Astrocyte (in vitro differentiated cells and primary cell): Measurements from ENCODE around the gene CPE. TPM values are rescaled to one million over a fixed set of nuclear protein-coding genes. Genes with fewer than 3 reads are reported as not detected.

Experiments
- DNase-seq: peaks from one replicate; pipeline ENCODE4 v3.0.0-alpha.2; 2010; ENCODE audit warnings: low read depth
- FAIRE-seq: peaks from 2 replicates; lab custom pipeline; 2011; peaks lifted over from hg19 to GRCh38; lab: Jason Lieb, UNC
- H2AFZ ChIP-seq: 2 replicates; pipeline ENCODE4 v1.6.0; 2012; ENCODE audit warnings: low read depth, low read length, inconsistent platforms
- H3K27ac ChIP-seq: 2 replicates; pipeline ENCODE4 v1.5.1; 2011; ENCODE audit warnings: low read depth, low read length, inconsistent platforms
- H3K27me3 ChIP-seq: 2 replicates; pipeline ENCODE4 v1.6.0; 2011; ENCODE audit warnings: low read length, inconsistent platforms; ENCODE audit not compliant: insufficient read depth
- H3K36me3 ChIP-seq: 2 replicates; pipeline ENCODE4 v1.5.1; 2011; ENCODE audit warnings: low read length, inconsistent platforms; ENCODE audit not compliant: insufficient read depth
- H3K4me1 ChIP-seq: 2 replicates; pipeline ENCODE4 v1.5.1; 2011; ENCODE audit warnings: low read length, inconsistent platforms; ENCODE audit not compliant: insufficient read depth
- H3K4me2 ChIP-seq: 2 replicates; pipeline ENCODE4 v1.6.0; 2012; ENCODE audit warnings: low read length, inconsistent platforms
- H3K4me3 ChIP-seq: 2 replicates; pipeline ENCODE4 v1.5.1; 2011; ENCODE audit warnings: low read depth, mild to moderate bottlenecking, low read length, inconsistent platforms; ENCODE audit not compliant: insufficient read depth
- H3K79me2 ChIP-seq: 2 replicates; pipeline ENCODE4 v1.6.0; 2012; ENCODE audit warnings: mild to moderate bottlenecking, low read length, inconsistent platforms; ENCODE audit not compliant: insufficient read depth
- H3K9ac ChIP-seq: 2 replicates; pipeline ENCODE4 v1.6.0; 2012; ENCODE audit warnings: mild to moderate bottlenecking, low read length, inconsistent platforms
- H3K9me3 ChIP-seq: 2 replicates; pipeline ENCODE4 v1.5.1; 2012; ENCODE audit warnings: low read depth, mild to moderate bottlenecking, low read length, inconsistent platforms; ENCODE audit not compliant: insufficient read depth
- H4K20me1 ChIP-seq: 2 replicates; pipeline ENCODE4 v1.6.0; 2012; ENCODE audit warnings: low read length, inconsistent platforms; ENCODE audit not compliant: insufficient read depth
- H3K27ac Mint-ChIP-seq: one replicate; pipeline ENCODE4 v1.8.0; 2021; ENCODE audit warnings: mild to moderate bottlenecking, mixed read lengths; ENCODE audit not compliant: unreplicated experiment
- H3K27me3 Mint-ChIP-seq: one replicate; pipeline ENCODE4 v1.8.0; 2021; ENCODE audit warnings: low read depth, mixed read lengths; ENCODE audit not compliant: unreplicated experiment
- H3K36me3 Mint-ChIP-seq: one replicate; pipeline ENCODE4 v1.8.0; 2021; ENCODE audit warnings: low read depth, mixed read lengths; ENCODE audit not compliant: unreplicated experiment
- H3K4me1 Mint-ChIP-seq: one replicate; pipeline ENCODE4 v1.8.0; 2021; ENCODE audit warnings: low read depth, mixed read lengths; ENCODE audit not compliant: unreplicated experiment
- H3K4me3 Mint-ChIP-seq: one replicate; pipeline ENCODE4 v1.8.0; 2021; ENCODE audit warnings: mild to moderate bottlenecking, moderate library complexity, mixed read lengths; ENCODE audit not compliant: unreplicated experiment
- H3K9me3 Mint-ChIP-seq: one replicate; pipeline ENCODE4 v1.8.0; 2021; ENCODE audit warnings: mild to moderate bottlenecking, mixed read lengths; ENCODE audit not compliant: unreplicated experiment
- EZH2 ChIP-seq: IDR thresholded peaks from 2 replicates; pipeline ENCODE4 v1.6.1; 2012; ENCODE audit warnings: mild to moderate bottlenecking, low read length, inconsistent platforms; ENCODE audit not compliant: insufficient read depth
- total RNA-seq: library from RNA; stranded (reverse); gene quantifications from 2 replicates; pipeline ENCODE4 v1.2.1, GENCODE V29; 2021
- TF ChIP-seq, protein P1 (sequence below): IDR thresholded peaks from 2 replicates; pipeline ENCODE4 v1.5.1; 2011; ENCODE audit warnings: low read depth, mild to moderate bottlenecking, inconsistent platforms, low read length, moderate library complexity; ENCODE audit not compliant: insufficient read depth

The CPE gene
- total RNA-seq, 1 donor from 2014 or later, result 380 TPM

- H3K27ac ChIP-seq, result no peak overlapping the region
- no peak for FAIRE-seq
- H3K9me3 ChIP-seq, result peaks cover 3% of the 10 kb centered on the region
- Mint-ChIP-seq H3K4me3 (no peak overlapping the region), H3K27ac (peak overlapping the region; percentile 84), H3K9me3 (peaks cover 27% of the 10 kb centered on the region), H3K36me3 (peaks cover 31% of the 10 kb centered on the region), H3K4me1 (peaks cover 29% of the 10 kb centered on the region), H3K27me3 (no peaks in the 10 kb centered on the region)
- no peak overlapping the region for H3K4me2 ChIP-seq
- no peak overlapping the region for H3K4me3 ChIP-seq
- H2AFZ ChIP-seq, result no peak overlapping the region
- H4K20me1 ChIP-seq, result no peaks in the 10 kb centered on the region
- no peaks in the 10 kb centered on the region for H3K36me3 ChIP-seq
- no peaks in the 10 kb centered on the region for H3K79me2 ChIP-seq
- no peaks in the 10 kb centered on the region for H3K27me3 ChIP-seq
- TF ChIP-seq, protein P1, sequence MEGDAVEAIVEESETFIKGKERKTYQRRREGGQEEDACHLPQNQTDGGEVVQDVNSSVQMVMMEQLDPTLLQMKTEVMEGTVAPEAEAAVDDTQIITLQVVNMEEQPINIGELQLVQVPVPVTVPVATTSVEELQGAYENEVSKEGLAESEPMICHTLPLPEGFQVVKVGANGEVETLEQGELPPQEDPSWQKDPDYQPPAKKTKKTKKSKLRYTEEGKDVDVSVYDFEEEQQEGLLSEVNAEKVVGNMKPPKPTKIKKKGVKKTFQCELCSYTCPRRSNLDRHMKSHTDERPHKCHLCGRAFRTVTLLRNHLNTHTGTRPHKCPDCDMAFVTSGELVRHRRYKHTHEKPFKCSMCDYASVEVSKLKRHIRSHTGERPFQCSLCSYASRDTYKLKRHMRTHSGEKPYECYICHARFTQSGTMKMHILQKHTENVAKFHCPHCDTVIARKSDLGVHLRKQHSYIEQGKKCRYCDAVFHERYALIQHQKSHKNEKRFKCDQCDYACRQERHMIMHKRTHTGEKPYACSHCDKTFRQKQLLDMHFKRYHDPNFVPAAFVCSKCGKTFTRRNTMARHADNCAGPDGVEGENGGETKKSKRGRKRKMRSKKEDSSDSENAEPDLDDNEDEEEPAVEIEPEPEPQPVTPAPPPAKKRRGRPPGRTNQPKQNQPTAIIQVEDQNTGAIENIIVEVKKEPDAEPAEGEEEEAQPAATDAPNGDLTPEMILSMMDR, result no peak
- TF ChIP-seq EZH2, result no peak
- no peak for DNase-seq
- H3K9ac ChIP-seq, result no peak overlapping the region
- H3K4me1 ChIP-seq, result peaks cover 10% of the 10 kb centered on the region
Measured at GRCh38 chr4:165474784-165475705, 96.2 kb downstream of the CPE start.

GRCh38 chr4:165475706-165476070 lies 96.9 kb downstream of the CPE start:
- no peak overlapping the region for H3K4me2 ChIP-seq
- DNase-seq (no peak), FAIRE-seq (no peak)
- H3K4me1 ChIP-seq, result peaks cover 10% of the 10 kb centered on the region
- no peaks in the 10 kb centered on the region for H4K20me1 ChIP-seq
- no peak overlapping the region for H3K9ac ChIP-seq
- H3K9me3 ChIP-seq, result peaks cover 3% of the 10 kb centered on the region
- no peak overlapping the region for H3K4me3 ChIP-seq
- no peak overlapping the region for H3K4me3 Mint-ChIP-seq
- H3K9me3 Mint-ChIP-seq, result peaks cover 24% of the 10 kb centered on the region
- peaks cover 29% of the 10 kb centered on the region for H3K4me1 Mint-ChIP-seq
- H3K27me3 ChIP-seq, result no peaks in the 10 kb centered on the region
- no peak overlapping the region for H3K27ac ChIP-seq
- H2AFZ ChIP-seq, result no peak overlapping the region
- H3K79me2 ChIP-seq, result no peaks in the 10 kb centered on the region
- H3K27ac Mint-ChIP-seq, result peak overlapping the region; percentile 84
- TF ChIP-seq, protein P1, result no peak
- TF ChIP-seq EZH2, result no peak
- no peaks in the 10 kb centered on the region for H3K36me3 ChIP-seq
- H3K27me3 Mint-ChIP-seq, result no peaks in the 10 kb centered on the region
- peaks cover 31% of the 10 kb centered on the region for H3K36me3 Mint-ChIP-seq
